IMR-90 (cell line): ENCODE measurements around the gene VIT. TPM values are rescaled to one million over a fixed set of nuclear protein-coding genes. Genes with fewer than 3 reads are reported as not detected.

Experiments used
- ATAC-seq: fragments of 200-7000 bp; cut with Tn5 transposase; 2 replicates; pipeline ENCODE4 v1.9.1; 2020; ENCODE audit warnings: low read depth, mild to moderate bottlenecking, moderate library complexity
- BruUV-seq: library from RNA; stranded (reverse); fragments of 400-500 nt; replicated peaks from 2 replicates; lab custom pipeline; 2021; lab: Mats Ljungman, UMichigan
- CTCF ChIA-PET: fragments of 300-600 bp; formaldehyde crosslinking; extraction: SDS; loops from one replicate; lab custom pipeline; 2021; ENCODE audit warnings: antibody characterized with exemption; lab: Yijun Ruan, JAX
- POLR2A ChIA-PET: fragments of 300-600 bp; sonication (Branson Sonifier 250); formaldehyde crosslinking; loops from one replicate; lab custom pipeline; 2022; ENCODE audit warnings: antibody characterized with exemption; ENCODE audit not compliant: unreplicated experiment; lab: Charles Lee
- DNase-seq: peaks from one replicate; pipeline ENCODE4 v3.0.0; 2013
- H2AFZ ChIP-seq: replicated peaks from 2 replicates; pipeline ENCODE3; 2013; ENCODE audit warnings: low read length, mild to moderate bottlenecking; ENCODE audit not compliant: poor library complexity
- H2AK5ac ChIP-seq: 2 replicates; pipeline ENCODE4 v1.6.1; 2013; ENCODE audit warnings: low read depth, low read length, inconsistent platforms
- H2AK9ac ChIP-seq: replicated peaks from 2 replicates; pipeline ENCODE3; 2013; ENCODE audit warnings: mild to moderate bottlenecking, low read depth, low read length, moderate library complexity; ENCODE audit not compliant: poor library complexity
- H2BK120ac ChIP-seq: 2 replicates; pipeline ENCODE4 v1.6.1; 2013; ENCODE audit warnings: low read depth, low read length, inconsistent platforms
- H2BK15ac ChIP-seq: 3 replicates; pipeline ENCODE4 v1.6.1; 2013; ENCODE audit warnings: low read depth, low read length, inconsistent platforms
- H2BK20ac ChIP-seq: 2 replicates; pipeline ENCODE4 v1.6.1; 2013; ENCODE audit warnings: low read depth, mild to moderate bottlenecking, inconsistent platforms, low read length, moderate library complexity
- H2BK5ac ChIP-seq: 2 replicates; pipeline ENCODE4 v1.6.1; 2013; ENCODE audit warnings: mild to moderate bottlenecking, low read depth, low read length, inconsistent platforms; ENCODE audit not compliant: poor library complexity, severe bottlenecking
- H3K14ac ChIP-seq: replicated peaks from 2 replicates; pipeline ENCODE4 v1.6.1; 2013; ENCODE audit warnings: low read depth, low read length, inconsistent platforms
- H3K18ac ChIP-seq: 2 replicates; pipeline ENCODE4 v1.6.1; 2013; ENCODE audit warnings: low read depth, low read length, control low read depth
- H3K23ac ChIP-seq: 2 replicates; pipeline ENCODE4 v1.6.1; 2013; ENCODE audit warnings: low read depth, low read length, inconsistent platforms
- H3K27ac ChIP-seq: 2 replicates; pipeline ENCODE4 v1.5.1; 2013; ENCODE audit warnings: mild to moderate bottlenecking, control low read depth, low read length; ENCODE audit not compliant: insufficient read depth
- H3K27me3 ChIP-seq: 2 replicates; pipeline ENCODE4 v1.6.1; 2013; ENCODE audit warnings: low read length; ENCODE audit not compliant: control insufficient read depth, insufficient read depth
- H3K36me3 ChIP-seq: 2 replicates; pipeline ENCODE4 v1.6.1; 2013; ENCODE audit warnings: low read length, mixed read lengths; ENCODE audit not compliant: control insufficient read depth, insufficient read depth
- H3K4ac ChIP-seq: 2 replicates; pipeline ENCODE4 v1.6.1; 2013; ENCODE audit warnings: low read depth, low read length, inconsistent platforms
- H3K4me1 ChIP-seq: 2 replicates; pipeline ENCODE4 v1.6.1; 2013; ENCODE audit warnings: low read length, mixed read lengths; ENCODE audit not compliant: control insufficient read depth, insufficient read depth
- H3K4me2 ChIP-seq: 2 replicates; pipeline ENCODE4 v1.6.1; 2013; ENCODE audit warnings: low read depth, mild to moderate bottlenecking, control low read depth, low read length, moderate library complexity
- H3K4me3 ChIP-seq: 2 replicates; pipeline ENCODE4 v1.5.1; 2013; ENCODE audit warnings: low read depth, mild to moderate bottlenecking, control low read depth, low read length, moderate library complexity; ENCODE audit not compliant: insufficient read depth
- H3K56ac ChIP-seq: 2 replicates; pipeline ENCODE4 v1.6.1; 2013; ENCODE audit warnings: low read length, inconsistent platforms; ENCODE audit not compliant: insufficient read depth; ENCODE audit errors: extremely low read depth
- H3K79me1 ChIP-seq, 2 experiments: 2 replicates each; pipeline ENCODE4 v1.6.1; 2013; ENCODE audit warnings: low read length in 2 of 2, inconsistent platforms in 1 of 2, low read depth in 1 of 2
- H3K9ac ChIP-seq: 2 replicates; pipeline ENCODE4 v1.6.1; 2013; ENCODE audit warnings: low read depth, low read length, control low read depth
- H3K9me1 ChIP-seq: 2 replicates; pipeline ENCODE4 v1.6.1; 2013; ENCODE audit warnings: low read length, inconsistent platforms; ENCODE audit not compliant: insufficient read depth
- H3K9me3 ChIP-seq: 2 replicates; pipeline ENCODE4 v1.6.1; 2013; ENCODE audit warnings: low read length; ENCODE audit not compliant: control insufficient read depth, insufficient read depth
- H4K20me1 ChIP-seq: 2 replicates; pipeline ENCODE4 v1.6.1; 2013; ENCODE audit warnings: low read length, inconsistent platforms; ENCODE audit not compliant: insufficient read depth
- H4K5ac ChIP-seq: 2 replicates; pipeline ENCODE4 v1.6.1; 2013; ENCODE audit warnings: mild to moderate bottlenecking, low read depth, low read length, control low read depth
- H4K8ac ChIP-seq, 2 experiments: 2 replicates each; pipeline ENCODE4 v1.6.1; 2013; ENCODE audit warnings: low read depth in 2 of 2, low read length in 2 of 2, control low read depth in 1 of 2, inconsistent platforms in 1 of 2
- H4K91ac ChIP-seq: 2 replicates; pipeline ENCODE4 v1.6.1; 2013; ENCODE audit warnings: low read depth, low read length, inconsistent platforms; ENCODE audit not compliant: insufficient read depth
- MAFK ChIP-seq: IDR thresholded peaks from 2 replicates; pipeline ENCODE4 v1.6.1; 2012; ENCODE audit warnings: low read depth, low read length, improper control_type of control experiment
- RFX5 ChIP-seq: IDR thresholded peaks from 2 replicates; pipeline ENCODE4 v1.8.0; 2012; ENCODE audit warnings: low read depth, mild to moderate bottlenecking, low read length, moderate library complexity
- WGBS, 2 experiments: methylation state at CpG; one replicate each; pipeline versions ENCODE4 v1.1.5 to v1.1.7; 2013; ENCODE audit warnings: missing lambda C conversion rate in 2 of 2; ENCODE audit not compliant: insufficient read length in 1 of 2; ENCODE audit errors: extremely low coverage in 2 of 2; 5-methylcytosine and 5-hydroxymethylcytosine counted together
- dilution Hi-C: fragments of 300-500 bp; cut with HindIII; formaldehyde crosslinking; loops from one replicate; pipeline ENCODE4 v1.14.3; 2018; ENCODE audit warnings: low sequenced_read_pairs; ENCODE audit not compliant: unreplicated experiment
- in situ Hi-C: fragments of 300-500 bp; cut with MboI; formaldehyde crosslinking; loops from 3 replicates; pipeline ENCODE4 v1.14.3; 2019; ENCODE audit warnings: low sequenced_read_pairs, inconsistent platforms, mixed read lengths
- intact Hi-C: fragments of 100-400 bp; cut with micrococcal nuclease; formaldehyde crosslinking; loops from 2 replicates; pipeline ENCODE4 v1.10.0; 2022
- polyA plus RNA-seq, 3 experiments: library from polyadenylated mRNA; depleted of rRNA; stranded (reverse); fragments of >200 nt; gene quantifications; 2 replicates each; pipeline ENCODE4 v1.2.3, GENCODE V29; 2012; ENCODE audit warnings: low replicate concordance in 1 of 3
- total RNA-seq: library from RNA; depleted of rRNA; stranded (reverse); fragments of >200 nt; gene quantifications from 2 replicates; pipeline ENCODE4 v1.2.3, GENCODE V29; 2012

Gene VIT
- total and polyA plus RNA-seq, 2 of the 4 experiments (the other 2 are of a cell fraction) = under 0.01 TPM; not detected in 1

GRCh38 chr2:36713310-36713709, 16.8 kb downstream of the VIT start:
- no peak overlapping the region for H3K4me2 ChIP-seq
- DNase-seq (no peak), ATAC-seq (no peak)
- no peak overlapping the region for H2AK5ac ChIP-seq
- no peak overlapping the region for H3K27ac ChIP-seq
- H4K20me1 ChIP-seq = no peaks in the 10 kb centered on the region
- no peak overlapping the region for H2BK120ac ChIP-seq
- no TSS peak for BruUV-seq
- no peaks in the 10 kb centered on the region for H3K79me1 ChIP-seq
- H3K23ac ChIP-seq = no peak overlapping the region
- TF ChIP-seq MAFK (no peak), RFX5 (no peak)
- ChIA-PET CTCF (no interaction called here), POLR2A (no interaction called here)
- in situ Hi-C loops (no loop called here), dilution Hi-C loops (no loop called here), intact Hi-C loops (no loop called here)
- no peak overlapping the region for H3K4ac ChIP-seq
- H3K9me3 ChIP-seq = peaks cover 3% of the 10 kb centered on the region
- no peak overlapping the region for H3K18ac ChIP-seq
- no peak overlapping the region for H2BK20ac ChIP-seq
- H3K4me3 ChIP-seq = no peak overlapping the region
- WGBS, 2 experiments = 68% methylated on average over 5 of the region's 8 CpGs; no CpG with 5 or more reads in 1 of the 2 experiments
- H4K91ac ChIP-seq = no peak overlapping the region
- H3K9ac ChIP-seq = no peak overlapping the region
- H3K56ac ChIP-seq = no peak overlapping the region
- H3K4me1 ChIP-seq = no peaks in the 10 kb centered on the region
- H4K8ac ChIP-seq = no peak overlapping the region
- H3K9me1 ChIP-seq = peaks cover 3% of the 10 kb centered on the region; the same call in 1 of the 2 replicates
- H2BK5ac ChIP-seq = no peak overlapping the region
- no peak overlapping the region for H2AK9ac ChIP-seq
- no peak overlapping the region for H2BK15ac ChIP-seq
- no peaks in the 10 kb centered on the region for H3K36me3 ChIP-seq
- H3K14ac ChIP-seq = no peak overlapping the region
- H3K27me3 ChIP-seq = peaks cover 6% of the 10 kb centered on the region
- no peak overlapping the region for H4K5ac ChIP-seq
- H2AFZ ChIP-seq = no peak overlapping the region
